Panc1 (cell line): ENCODE measurements around the gene DUSP12. TPM values are rescaled to one million over a fixed set of nuclear protein-coding genes. Genes with fewer than 3 reads are reported as not detected.

Source experiments
- ATAC-seq: fragments of 200-7000 bp; cut with Tn5 transposase; 2 replicates; pipeline ENCODE4 v1.9.1; 2020; ENCODE audit warnings: mild to moderate bottlenecking, moderate library complexity
- BruUV-seq: library from RNA; stranded (reverse); fragments of 400-500 nt; replicated peaks from 2 replicates; lab custom pipeline; 2021; lab: Mats Ljungman, UMichigan
- CTCF ChIA-PET: fragments of 300-600 bp; sonication (Branson Sonifier 250); formaldehyde crosslinking; loops from one replicate; lab custom pipeline; 2022; ENCODE audit warnings: antibody characterized with exemption; lab: Charles Lee
- POLR2A ChIA-PET: fragments of 300-600 bp; sonication (Branson Sonifier 250); formaldehyde crosslinking; loops from one replicate; lab custom pipeline; 2022; ENCODE audit warnings: antibody characterized with exemption; lab: Charles Lee
- DNase-seq: peaks from one replicate; pipeline ENCODE4 v3.0.0-alpha.2; 2010; ENCODE audit warnings: low read depth, low spot score
- H3K27ac ChIP-seq: 2 replicates; pipeline ENCODE4 v1.5.1; 2011; ENCODE audit warnings: mild to moderate bottlenecking, low read length, inconsistent platforms
- H3K27me3 ChIP-seq: fragments of 200-500 bp; sonication (Bioruptor generic); 2 replicates; pipeline ENCODE4 v1.6.0; 2014; ENCODE audit warnings: low read length, inconsistent platforms; ENCODE audit not compliant: control insufficient read depth, insufficient read depth
- H3K36me3 ChIP-seq: fragments of 200-500 bp; sonication (Bioruptor generic); 2 replicates; pipeline ENCODE4 v1.5.1; 2014; ENCODE audit warnings: inconsistent platforms, mild to moderate bottlenecking, low read length, moderate library complexity; ENCODE audit not compliant: control insufficient read depth, insufficient read depth
- H3K4me1 ChIP-seq: 2 replicates; pipeline ENCODE4 v1.5.1; 2011; ENCODE audit warnings: inconsistent platforms, mild to moderate bottlenecking, low read length, moderate library complexity; ENCODE audit not compliant: control insufficient read depth, insufficient read depth
- H3K4me3 ChIP-seq, 2 experiments: 2 replicates each; pipeline ENCODE4 v1.5.1; 2011 to 2012; ENCODE audit warnings: low read depth in 2 of 2, low read length in 2 of 2, mild to moderate bottlenecking in 2 of 2, inconsistent platforms in 1 of 2, moderate library complexity in 1 of 2
- H3K9me3 ChIP-seq: fragments of 200-500 bp; sonication (Bioruptor generic); 2 replicates; pipeline ENCODE4 v1.5.1; 2014; ENCODE audit warnings: low read depth, mild to moderate bottlenecking, inconsistent platforms, low read length, moderate library complexity; ENCODE audit not compliant: control insufficient read depth, insufficient read depth
- POLR2AphosphoS5 ChIP-seq: IDR thresholded peaks from 2 replicates; pipeline ENCODE4 v1.6.1; 2012; ENCODE audit warnings: mild to moderate bottlenecking, low read depth, low read length, moderate library complexity
- SIN3A ChIP-seq: IDR thresholded peaks from 2 replicates; pipeline ENCODE4 v1.6.1; 2012; ENCODE audit warnings: low read depth, mild to moderate bottlenecking, low read length, moderate library complexity, borderline replicate concordance; ENCODE audit not compliant: insufficient read depth
- TCF7L2 ChIP-seq: IDR thresholded peaks from 2 replicates; pipeline ENCODE4 v1.6.1; 2011; ENCODE audit warnings: mild to moderate bottlenecking, low read depth, low read length, inconsistent platforms
- in situ Hi-C: cut with HindIII; loops from 2 replicates; pipeline ENCODE4 v1.10.0; 2016; ENCODE audit warnings: low sequenced_read_pairs, low pct_unique_long_range_greater_than_20kb
- intact Hi-C: fragments of 100-400 bp; cut with micrococcal nuclease; formaldehyde crosslinking; loops from one replicate; pipeline ENCODE4 v1.10.0; 2022; ENCODE audit not compliant: unreplicated experiment
- total RNA-seq: library from RNA; stranded (reverse); gene quantifications from one replicate; pipeline ENCODE4 v1.2.1, GENCODE V29; 2021; ENCODE audit not compliant: unreplicated experiment
- TF ChIP-seq, protein P1 (sequence below): fragments of 450-650 bp; IDR thresholded peaks from 2 replicates; pipeline ENCODE4 v1.5.1; 2017; ENCODE audit warnings: mild to moderate bottlenecking
- TF ChIP-seq, protein P2 (sequence below), 2 experiments: IDR thresholded peaks; 2 replicates each; pipeline ENCODE4 v1.6.1; 2011 to 2012; ENCODE audit warnings: low read depth in 2 of 2, control low read depth in 1 of 2, low read length in 1 of 2, mild to moderate bottlenecking in 1 of 2, moderate library complexity in 1 of 2; ENCODE audit not compliant: insufficient read depth in 1 of 2

Gene DUSP12
- total RNA-seq, 1 experiment from 2014 or later: 22.0 TPM

DNA sequence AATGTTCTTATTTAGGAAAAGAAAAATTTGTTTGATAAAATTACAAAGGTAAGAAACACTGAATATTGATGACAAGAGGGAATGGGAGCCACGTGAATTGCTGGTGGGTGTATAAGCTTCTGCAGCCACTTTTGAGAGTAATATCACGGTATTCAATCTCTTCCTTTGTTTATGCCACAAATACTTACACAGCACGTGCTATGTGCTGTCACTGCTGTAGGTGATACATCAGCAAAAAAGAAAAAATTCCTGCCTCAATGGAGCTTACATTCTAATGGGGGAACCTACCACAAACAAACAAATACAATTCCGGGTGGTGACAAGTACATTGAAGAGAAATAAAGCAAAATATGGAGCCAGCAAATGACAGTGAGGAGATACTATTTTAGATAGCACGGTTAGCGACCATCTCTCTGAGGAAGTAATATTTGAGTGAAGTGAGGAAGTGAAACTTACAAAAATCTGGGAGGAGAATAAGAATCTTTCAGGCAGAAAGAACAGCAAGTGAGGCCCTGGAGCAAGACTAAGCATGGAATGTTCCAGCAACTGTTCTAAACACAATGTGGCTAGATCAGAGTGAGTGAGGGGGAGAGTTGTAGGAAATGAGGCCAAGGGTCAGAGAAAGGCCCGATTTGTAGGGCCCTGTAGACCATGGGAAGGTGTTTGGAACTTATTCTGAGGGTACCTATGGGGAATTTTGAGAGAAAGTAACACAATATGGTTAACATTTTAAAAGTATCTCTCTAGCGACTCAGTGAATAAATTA is 30.8 kb upstream of the DUSP12 start:
- H3K27ac ChIP-seq: no peak overlapping the region
- DNase-seq: no peak
- CTCF ChIA-PET: no interaction called here
- POLR2A ChIA-PET: interaction anchor here (0.6 kb wide), 1 partner anchor 107 kb away, joined by 10 read pairs; no protein-coding TSS in a partner anchor
- H3K9me3 ChIP-seq: no peaks in the 10 kb centered on the region
- no peak overlapping the region for H3K4me3 ChIP-seq
- intact Hi-C loops: no loop called here
- H3K4me1 ChIP-seq: no peaks in the 10 kb centered on the region
- H3K27me3 ChIP-seq: peaks cover 3% of the 10 kb centered on the region; the same call in 1 of the 2 replicates
- in situ Hi-C loops: no loop called here
- no peak for TF ChIP-seq POLR2AphosphoS5
- TF ChIP-seq, protein P1, sequence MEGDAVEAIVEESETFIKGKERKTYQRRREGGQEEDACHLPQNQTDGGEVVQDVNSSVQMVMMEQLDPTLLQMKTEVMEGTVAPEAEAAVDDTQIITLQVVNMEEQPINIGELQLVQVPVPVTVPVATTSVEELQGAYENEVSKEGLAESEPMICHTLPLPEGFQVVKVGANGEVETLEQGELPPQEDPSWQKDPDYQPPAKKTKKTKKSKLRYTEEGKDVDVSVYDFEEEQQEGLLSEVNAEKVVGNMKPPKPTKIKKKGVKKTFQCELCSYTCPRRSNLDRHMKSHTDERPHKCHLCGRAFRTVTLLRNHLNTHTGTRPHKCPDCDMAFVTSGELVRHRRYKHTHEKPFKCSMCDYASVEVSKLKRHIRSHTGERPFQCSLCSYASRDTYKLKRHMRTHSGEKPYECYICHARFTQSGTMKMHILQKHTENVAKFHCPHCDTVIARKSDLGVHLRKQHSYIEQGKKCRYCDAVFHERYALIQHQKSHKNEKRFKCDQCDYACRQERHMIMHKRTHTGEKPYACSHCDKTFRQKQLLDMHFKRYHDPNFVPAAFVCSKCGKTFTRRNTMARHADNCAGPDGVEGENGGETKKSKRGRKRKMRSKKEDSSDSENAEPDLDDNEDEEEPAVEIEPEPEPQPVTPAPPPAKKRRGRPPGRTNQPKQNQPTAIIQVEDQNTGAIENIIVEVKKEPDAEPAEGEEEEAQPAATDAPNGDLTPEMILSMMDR: no peak
- no peak for TF ChIP-seq SIN3A
- TF ChIP-seq, protein P2, sequence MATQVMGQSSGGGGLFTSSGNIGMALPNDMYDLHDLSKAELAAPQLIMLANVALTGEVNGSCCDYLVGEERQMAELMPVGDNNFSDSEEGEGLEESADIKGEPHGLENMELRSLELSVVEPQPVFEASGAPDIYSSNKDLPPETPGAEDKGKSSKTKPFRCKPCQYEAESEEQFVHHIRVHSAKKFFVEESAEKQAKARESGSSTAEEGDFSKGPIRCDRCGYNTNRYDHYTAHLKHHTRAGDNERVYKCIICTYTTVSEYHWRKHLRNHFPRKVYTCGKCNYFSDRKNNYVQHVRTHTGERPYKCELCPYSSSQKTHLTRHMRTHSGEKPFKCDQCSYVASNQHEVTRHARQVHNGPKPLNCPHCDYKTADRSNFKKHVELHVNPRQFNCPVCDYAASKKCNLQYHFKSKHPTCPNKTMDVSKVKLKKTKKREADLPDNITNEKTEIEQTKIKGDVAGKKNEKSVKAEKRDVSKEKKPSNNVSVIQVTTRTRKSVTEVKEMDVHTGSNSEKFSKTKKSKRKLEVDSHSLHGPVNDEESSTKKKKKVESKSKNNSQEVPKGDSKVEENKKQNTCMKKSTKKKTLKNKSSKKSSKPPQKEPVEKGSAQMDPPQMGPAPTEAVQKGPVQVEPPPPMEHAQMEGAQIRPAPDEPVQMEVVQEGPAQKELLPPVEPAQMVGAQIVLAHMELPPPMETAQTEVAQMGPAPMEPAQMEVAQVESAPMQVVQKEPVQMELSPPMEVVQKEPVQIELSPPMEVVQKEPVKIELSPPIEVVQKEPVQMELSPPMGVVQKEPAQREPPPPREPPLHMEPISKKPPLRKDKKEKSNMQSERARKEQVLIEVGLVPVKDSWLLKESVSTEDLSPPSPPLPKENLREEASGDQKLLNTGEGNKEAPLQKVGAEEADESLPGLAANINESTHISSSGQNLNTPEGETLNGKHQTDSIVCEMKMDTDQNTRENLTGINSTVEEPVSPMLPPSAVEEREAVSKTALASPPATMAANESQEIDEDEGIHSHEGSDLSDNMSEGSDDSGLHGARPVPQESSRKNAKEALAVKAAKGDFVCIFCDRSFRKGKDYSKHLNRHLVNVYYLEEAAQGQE (IDR thresholded peaks at IDR 0.05; ENCODE audit: insufficient read depth in 1 of 2, low read depth in 2 of 2, low read length in 1 of 2): no peak
- TF ChIP-seq TCF7L2: no peak
- no peak for ATAC-seq
- no peaks in the 10 kb centered on the region for H3K36me3 ChIP-seq
- no TSS peak for BruUV-seq

DNA sequence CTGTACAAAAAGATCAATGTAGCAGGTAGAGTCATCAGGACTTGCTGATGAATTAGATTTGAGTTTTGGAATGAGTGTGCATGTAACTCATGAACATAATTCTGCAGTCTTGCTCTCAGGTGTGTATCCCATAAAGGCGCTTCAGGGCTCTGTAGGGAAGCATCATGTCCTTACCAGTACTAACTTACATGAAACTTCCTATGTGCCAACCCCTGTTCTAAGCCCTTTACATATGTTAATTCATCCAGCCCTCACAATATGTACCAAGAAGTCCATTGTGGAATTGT is 30.3 kb upstream of the DUSP12 start:
- Histone ChIP-seq H3K4me3 (no peak overlapping the region), H3K4me1 (no peaks in the 10 kb centered on the region), H3K27me3 (peaks cover 3% of the 10 kb centered on the region; the same call in 1 of the 2 replicates), H3K36me3 (no peaks in the 10 kb centered on the region), H3K27ac (no peak overlapping the region), H3K9me3 (no peaks in the 10 kb centered on the region)
- no peak for ATAC-seq
- in situ Hi-C loops (no loop called here), intact Hi-C loops (no loop called here)
- no peak for DNase-seq
- ChIA-PET POLR2A (no interaction called here), CTCF (no interaction called here)
- TF ChIP-seq TCF7L2 (no peak), SIN3A (no peak), POLR2AphosphoS5 (no peak)
- TF ChIP-seq, protein P1: no peak
- TF ChIP-seq, protein P2 (IDR thresholded peaks at IDR 0.05; ENCODE audit: insufficient read depth in 1 of 2, low read depth in 2 of 2, low read length in 1 of 2): no peak
- no TSS peak for BruUV-seq
